ENCODE results near the gene BRPF3. TPM values are rescaled to one million over a fixed set of nuclear protein-coding genes. Genes with fewer than 3 reads are reported as not detected.

The BRPF3 gene
- total RNA-seq, 1 donor from 2014 or later = 37.6 TPM

DNA sequence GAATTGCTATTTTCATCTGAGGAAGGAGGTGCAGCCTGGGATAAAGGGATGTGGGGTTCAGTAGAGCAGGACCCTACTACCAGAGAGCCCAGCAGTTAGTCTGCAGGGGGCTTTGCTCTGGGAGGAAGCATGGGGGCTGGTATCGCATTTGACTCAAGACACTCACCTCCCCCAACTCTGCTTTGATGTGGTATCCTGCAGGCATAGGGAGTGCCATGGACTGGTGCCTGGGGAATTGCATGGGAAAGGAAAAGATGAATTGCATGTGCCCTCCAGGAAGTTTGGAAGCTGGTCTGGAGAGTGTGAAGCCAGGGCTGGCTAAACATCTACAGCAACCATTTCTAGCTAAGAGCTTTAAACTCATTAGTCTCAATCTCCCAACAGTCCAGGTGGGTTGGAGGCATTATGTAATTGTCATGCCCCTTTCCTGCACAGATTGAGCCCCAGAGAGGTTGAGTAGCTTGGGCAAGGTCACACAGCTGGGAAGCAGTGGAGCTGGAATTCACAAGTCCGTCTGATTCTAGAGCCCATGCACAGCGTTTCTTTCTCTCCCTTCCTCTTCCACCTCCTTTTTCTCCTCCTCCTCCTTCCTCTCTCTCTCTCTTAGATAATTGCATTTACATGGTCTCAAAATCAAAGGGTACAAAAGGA, 47.1 kb downstream of the BRPF3 start:
- no peak overlapping the region for H3K4me3 Mint-ChIP-seq (ENCODE audit: unreplicated experiment)
- no peak for TF ChIP-seq CTCF (IDR thresholded peaks at IDR 0.05; ENCODE audit: unreplicated experiment)
- H3K27me3 Mint-ChIP-seq (ENCODE audit: unreplicated experiment) = peaks cover 10% of the 10 kb centered on the region
- DNase-seq (ENCODE audit: low spot score) = no peak
- H3K9me3 Mint-ChIP-seq (ENCODE audit: unreplicated experiment) = no peaks in the 10 kb centered on the region
- no peaks in the 10 kb centered on the region for H3K36me3 Mint-ChIP-seq (ENCODE audit: low read depth, unreplicated experiment)
- peaks cover 18% of the 10 kb centered on the region for H3K4me1 Mint-ChIP-seq (ENCODE audit: unreplicated experiment)
- H3K27ac Mint-ChIP-seq (ENCODE audit: unreplicated experiment) = no peak overlapping the region

- peak; percentile 30 for DNase-seq (ENCODE audit: low spot score)
- H3K9me3 Mint-ChIP-seq (ENCODE audit: unreplicated experiment) = no peaks in the 10 kb centered on the region
- H3K27ac Mint-ChIP-seq (ENCODE audit: unreplicated experiment) = peak overlapping the region; percentile 90
- no peaks in the 10 kb centered on the region for H3K36me3 Mint-ChIP-seq (ENCODE audit: low read depth, unreplicated experiment)
- H3K4me1 Mint-ChIP-seq (ENCODE audit: unreplicated experiment) = peaks cover 18% of the 10 kb centered on the region
- peaks cover 10% of the 10 kb centered on the region for H3K27me3 Mint-ChIP-seq (ENCODE audit: unreplicated experiment)
- H3K4me3 Mint-ChIP-seq (ENCODE audit: unreplicated experiment) = no peak overlapping the region
- TF ChIP-seq CTCF (IDR thresholded peaks at IDR 0.05; ENCODE audit: unreplicated experiment) = no peak
Measured at GRCh38 chr6:36244641-36245280, 48.2 kb downstream of the BRPF3 start.

DNA sequence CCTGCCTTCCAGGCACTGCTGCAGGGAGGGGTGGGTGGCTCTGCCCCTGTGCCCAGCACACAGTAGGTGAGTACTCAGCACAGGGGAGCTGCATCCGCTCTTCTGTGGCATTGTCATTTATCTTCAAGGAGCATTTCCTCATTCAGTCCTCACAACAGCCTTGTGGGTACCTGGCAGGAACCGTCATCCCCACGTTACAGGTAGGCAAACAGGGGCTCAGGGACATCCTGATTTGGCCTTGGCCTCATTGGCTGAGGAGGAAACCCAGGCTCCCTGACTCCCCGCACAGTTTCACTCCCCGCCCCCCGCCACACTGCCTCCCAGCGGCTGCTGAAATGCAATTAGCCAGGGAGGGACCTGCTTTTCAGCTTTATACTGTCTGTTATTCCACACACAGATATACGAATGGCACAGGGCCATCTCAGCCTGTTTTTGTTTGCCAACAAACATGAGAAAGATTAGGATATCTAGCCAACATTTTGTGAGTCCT, 49.1 kb downstream of the BRPF3 start:
- no peak for DNase-seq (ENCODE audit: low spot score)
- Mint-ChIP-seq H3K36me3 (ENCODE audit: low read depth, unreplicated experiment) (no peaks in the 10 kb centered on the region), H3K27me3 (ENCODE audit: unreplicated experiment) (peaks cover 10% of the 10 kb centered on the region), H3K4me1 (ENCODE audit: unreplicated experiment) (peaks cover 18% of the 10 kb centered on the region), H3K27ac (ENCODE audit: unreplicated experiment) (peak overlapping the region; percentile 90), H3K9me3 (ENCODE audit: unreplicated experiment) (no peaks in the 10 kb centered on the region), H3K4me3 (ENCODE audit: unreplicated experiment) (no peak overlapping the region)
- TF ChIP-seq CTCF (IDR thresholded peaks at IDR 0.05; ENCODE audit: unreplicated experiment) = no peak

DNA sequence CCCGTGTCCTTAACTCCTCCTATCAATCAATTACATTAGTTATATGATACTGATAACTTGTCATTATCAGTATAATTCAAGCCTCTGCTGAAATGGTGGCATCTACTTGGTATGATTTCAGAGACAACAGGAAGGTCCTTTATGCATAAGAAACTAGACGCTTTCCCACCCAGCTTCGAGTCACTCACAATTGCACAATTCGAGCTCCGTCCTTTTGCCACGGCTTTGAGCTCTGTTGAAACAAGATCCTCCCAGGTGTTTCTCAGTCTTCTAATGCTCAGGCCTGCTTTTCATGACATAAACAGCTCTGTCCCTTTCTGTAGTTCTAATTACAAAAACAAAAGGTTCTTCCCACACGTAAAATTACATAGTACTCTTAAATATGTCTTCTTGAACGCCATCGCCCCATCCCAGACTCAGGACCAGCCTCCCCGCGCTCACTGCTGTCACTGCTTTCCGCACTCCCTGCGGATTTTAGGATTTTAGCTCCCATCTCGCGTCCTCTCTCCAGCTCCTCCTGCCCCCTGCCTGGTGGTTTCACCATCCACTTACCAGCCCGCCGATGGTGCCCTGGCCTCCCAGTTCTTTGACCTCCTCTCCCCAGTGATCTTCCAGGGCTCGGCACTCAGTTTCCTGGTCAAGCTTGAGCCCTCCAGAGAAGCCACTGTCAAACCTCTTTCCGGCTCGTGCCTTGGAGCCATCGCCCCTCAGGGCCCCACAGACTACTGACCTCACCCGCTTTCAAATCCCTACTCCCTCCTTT, 50.1 kb downstream of the BRPF3 start:
- H3K4me1 Mint-ChIP-seq (ENCODE audit: unreplicated experiment) = peaks cover 18% of the 10 kb centered on the region
- TF ChIP-seq CTCF (IDR thresholded peaks at IDR 0.05; ENCODE audit: unreplicated experiment) = no peak
- H3K36me3 Mint-ChIP-seq (ENCODE audit: low read depth, unreplicated experiment) = no peaks in the 10 kb centered on the region
- H3K9me3 Mint-ChIP-seq (ENCODE audit: unreplicated experiment) = no peaks in the 10 kb centered on the region
- H3K27ac Mint-ChIP-seq (ENCODE audit: unreplicated experiment) = peak overlapping the region; percentile 48
- no peak for DNase-seq (ENCODE audit: low spot score)
- H3K27me3 Mint-ChIP-seq (ENCODE audit: unreplicated experiment) = peaks cover 10% of the 10 kb centered on the region
- peak overlapping the region; percentile 22 for H3K4me3 Mint-ChIP-seq (ENCODE audit: unreplicated experiment)

Measured in endothelial cell (in vitro differentiated cells).